MM.1S (cell line): Measurements from ENCODE around the gene TLCD3A.

Source experiments
- CTCF ChIP-seq: fragments of 300-600 bp; sonication (generic); IDR thresholded peaks from 2 replicates; pipeline ENCODE4 v1.5.1; 2016; ENCODE audit warnings: antibody characterized with exemption, low read length, mixed read lengths
- EZH2 ChIP-seq: fragments of 300-600 bp; sonication (generic); optimal IDR thresholded peaks from 2 replicates; pipeline ENCODE3; 2017; ENCODE audit warnings: low read depth, mild to moderate bottlenecking, antibody characterized with exemption, low read length, mixed read lengths
- EZH2phosphoT487 ChIP-seq: fragments of 300-600 bp; sonication (generic); IDR thresholded peaks from 2 replicates; pipeline ENCODE4 v1.6.1; 2018; ENCODE audit warnings: antibody characterized with exemption, low read length

GRCh38 chr17:708132-708531 is 24.3 kb upstream of the TLCD3A start:
- TF ChIP-seq CTCF (no peak), EZH2 (no peak), EZH2phosphoT487 (no peak)
